ENCODE results near the gene NTM. TPM values are rescaled to one million over a fixed set of nuclear protein-coding genes. Genes with fewer than 3 reads are reported as not detected.

Gene NTM
- total RNA-seq, 1 experiment from 2014 or later: 9.9 TPM

DNA sequence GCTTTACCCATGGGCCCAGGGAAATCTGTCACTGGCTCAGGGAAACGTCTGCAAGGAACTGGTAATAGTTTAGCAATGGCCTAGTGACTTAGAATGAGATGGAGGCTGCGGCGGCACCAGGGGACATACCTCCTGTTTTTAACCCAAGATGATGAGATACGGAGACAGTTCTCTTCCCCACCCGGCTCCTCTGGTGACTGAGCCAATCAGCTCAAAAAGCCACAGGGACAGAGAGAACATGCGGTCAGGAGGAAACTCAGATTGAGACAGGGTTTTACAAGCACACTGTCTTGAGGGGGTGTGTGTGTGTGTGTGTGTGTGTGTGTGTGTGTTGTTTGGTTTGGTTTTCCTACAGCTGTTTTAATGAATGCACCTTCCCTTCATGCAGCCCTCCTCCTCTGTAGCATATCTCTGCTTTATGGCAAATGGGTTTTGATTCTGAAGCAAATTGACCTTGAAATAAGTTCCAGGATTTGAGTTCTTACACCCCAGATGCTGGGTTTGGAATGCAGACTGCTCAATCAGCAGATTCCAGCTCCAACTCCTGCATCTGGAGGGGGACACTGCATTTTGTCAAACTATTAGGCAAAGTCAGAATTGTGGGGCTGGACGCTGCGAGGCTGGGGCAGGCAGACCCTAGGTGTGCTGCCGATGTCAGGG, 246.2 kb downstream of the NTM start:
- no peak overlapping the region for H3K9ac ChIP-seq (ENCODE audit: extremely low read depth, insufficient read length, low read length)

More for the DNA sequence above, 246.2 kb downstream of the NTM start:
- no peak overlapping the region for H3K4me3 Mint-ChIP-seq
- Histone ChIP-seq H3K4me2 (ENCODE audit: insufficient read depth, insufficient read length, low read length) (no peak overlapping the region), H3K14ac (ENCODE audit: insufficient read depth, low read length) (no peak overlapping the region; the same call in 1 of the 2 replicates), H2BK12ac (ENCODE audit: insufficient read length, low read depth, low read length) (no peak overlapping the region), H4K8ac (replicated peaks; ENCODE audit: insufficient read length, low read depth, low read length) (no peak overlapping the region), H3K4me1 (ENCODE audit: insufficient read depth, low read length) (peaks cover under 1% of the 10 kb centered on the region; the same call in 1 of the 2 replicates), H3K23me2 (ENCODE audit: insufficient read length, low read depth, low read length, poor library complexity, severe bottlenecking) (no peaks in the 10 kb centered on the region), H2BK120ac (ENCODE audit: low read depth, low read length, poor library complexity, severe bottlenecking) (no peak overlapping the region), H2BK15ac (ENCODE audit: low read depth, low read length) (no peak overlapping the region), H3K4ac (ENCODE audit: low read depth, low read length) (no peak overlapping the region), H2BK5ac (ENCODE audit: insufficient read length, low read length) (no peak overlapping the region), H2AK5ac (ENCODE audit: insufficient read length, low read length) (no peak overlapping the region), H3T11ph (ENCODE audit: low read length) (no peak overlapping the region), H3K23ac (ENCODE audit: insufficient read length, low read depth, low read length) (no peak overlapping the region), H3K27ac (ENCODE audit: insufficient read length, low read depth, low read length) (no peak overlapping the region), H4K91ac (ENCODE audit: insufficient read length, low read depth, low read length) (no peak overlapping the region), H4K20me1 (ENCODE audit: control insufficient read depth, insufficient read depth, insufficient read length) (no peaks in the 10 kb centered on the region), H3K79me1 (ENCODE audit: insufficient read depth, low read depth, low read length, poor library complexity, severe bottlenecking) (no peaks in the 10 kb centered on the region), H2AFZ (ENCODE audit: low read length) (no peak overlapping the region), H2BK20ac (ENCODE audit: low read depth, low read length, poor library complexity, severe bottlenecking) (no peak overlapping the region), H3K56ac (ENCODE audit: insufficient read length, low read depth, low read length) (no peak overlapping the region), H3K9me3 (ENCODE audit: control insufficient read depth, low read depth, low read length) (no peaks in the 10 kb centered on the region), H3K18ac (ENCODE audit: insufficient read length, low read depth, low read length) (no peak overlapping the region), H3K79me2 (ENCODE audit: insufficient read depth, low read length) (no peaks in the 10 kb centered on the region), H4K5ac (ENCODE audit: insufficient read length, low read depth, low read length) (no peak overlapping the region), H3K27me3 (ENCODE audit: insufficient read depth, low read length) (no peaks in the 10 kb centered on the region; the same call in 1 of the 2 replicates)
- peaks cover 10% of the 10 kb centered on the region for H3K27me3 Mint-ChIP-seq (ENCODE audit: low read depth)
- TF ChIP-seq, protein P1, sequence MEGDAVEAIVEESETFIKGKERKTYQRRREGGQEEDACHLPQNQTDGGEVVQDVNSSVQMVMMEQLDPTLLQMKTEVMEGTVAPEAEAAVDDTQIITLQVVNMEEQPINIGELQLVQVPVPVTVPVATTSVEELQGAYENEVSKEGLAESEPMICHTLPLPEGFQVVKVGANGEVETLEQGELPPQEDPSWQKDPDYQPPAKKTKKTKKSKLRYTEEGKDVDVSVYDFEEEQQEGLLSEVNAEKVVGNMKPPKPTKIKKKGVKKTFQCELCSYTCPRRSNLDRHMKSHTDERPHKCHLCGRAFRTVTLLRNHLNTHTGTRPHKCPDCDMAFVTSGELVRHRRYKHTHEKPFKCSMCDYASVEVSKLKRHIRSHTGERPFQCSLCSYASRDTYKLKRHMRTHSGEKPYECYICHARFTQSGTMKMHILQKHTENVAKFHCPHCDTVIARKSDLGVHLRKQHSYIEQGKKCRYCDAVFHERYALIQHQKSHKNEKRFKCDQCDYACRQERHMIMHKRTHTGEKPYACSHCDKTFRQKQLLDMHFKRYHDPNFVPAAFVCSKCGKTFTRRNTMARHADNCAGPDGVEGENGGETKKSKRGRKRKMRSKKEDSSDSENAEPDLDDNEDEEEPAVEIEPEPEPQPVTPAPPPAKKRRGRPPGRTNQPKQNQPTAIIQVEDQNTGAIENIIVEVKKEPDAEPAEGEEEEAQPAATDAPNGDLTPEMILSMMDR (conservative IDR thresholded peaks at IDR 0.05): no peak
- peaks cover under 1 to 10% of the 10 kb centered on the region in 2 experiments for H3K4me1 Mint-ChIP-seq
- DNase-seq: no peak
- no peaks in the 10 kb centered on the region for H3K36me3 Mint-ChIP-seq (ENCODE audit: insufficient read depth in 1 of 3, low read depth in 3 of 3)
- no peak overlapping the region for H3K27ac Mint-ChIP-seq
- no peaks in the 10 kb centered on the region for H3K9me3 Mint-ChIP-seq
- no CpG with 5 or more reads among the region's 9 CpGs for WGBS (ENCODE audit: extremely low coverage, insufficient read length, low lambda C conversion rate)
